GM12878 (cell line): ENCODE results near the gene ETFRF1.

Experiments used
- CBFB ChIP-seq: IDR thresholded peaks from 2 replicates; pipeline ENCODE4 v1.6.1; 2016; ENCODE audit warnings: antibody characterized with exemption, low read depth
- EP300 ChIP-seq, 2 experiments: fragments of 150-350 bp in 1 of 2; IDR thresholded peaks; 2 replicates each; pipeline ENCODE4 v1.6.1; 2011 to 2012; ENCODE audit warnings: low read depth in 2 of 2, low read length in 2 of 2, borderline replicate concordance in 1 of 2, improper control_type of control experiment in 1 of 2, inconsistent platforms in 1 of 2; ENCODE audit not compliant: control insufficient read depth in 1 of 2
- EZH2 ChIP-seq: IDR thresholded peaks from 2 replicates; pipeline ENCODE4 v1.6.1; 2012; ENCODE audit warnings: low read depth, mild to moderate bottlenecking, control low read depth, inconsistent platforms, low read length, borderline replicate concordance; ENCODE audit not compliant: control insufficient read depth
- FOXM1 ChIP-seq: IDR thresholded peaks from 2 replicates; pipeline ENCODE4 v1.6.1; 2012; ENCODE audit warnings: low read depth, mild to moderate bottlenecking, inconsistent platforms, low read length, moderate library complexity
- JUND ChIP-seq: IDR thresholded peaks from 2 replicates; pipeline ENCODE4 v1.6.1; 2012; ENCODE audit warnings: low read depth, mild to moderate bottlenecking, low read length, improper control_type of control experiment, moderate library complexity
- MAX ChIP-seq: IDR thresholded peaks from 2 replicates; pipeline ENCODE4 v1.6.1; 2012; ENCODE audit warnings: low read depth, low read length, improper control_type of control experiment
- MXI1 ChIP-seq: fragments of 150-350 bp; IDR thresholded peaks from 2 replicates; pipeline ENCODE4 v1.6.1; 2011; ENCODE audit warnings: low read depth, mild to moderate bottlenecking, inconsistent platforms, low read length, improper control_type of control experiment
- POLR2A ChIP-seq: IDR thresholded peaks from 2 replicates; pipeline ENCODE4 v1.6.1; 2011; ENCODE audit warnings: low read depth, mild to moderate bottlenecking, low read length
- TF ChIP-seq, protein P1 (sequence below), 3 experiments: IDR thresholded peaks in 2 of 3; conservative IDR thresholded peaks in 1 of 3; 2 replicates each; pipeline ENCODE4 v1.5.1; 2011; ENCODE audit warnings: low read depth in 3 of 3, low read length in 3 of 3, mild to moderate bottlenecking in 3 of 3, control low read depth in 2 of 3, moderate library complexity in 2 of 3, inconsistent platforms in 1 of 3, mixed read lengths in 1 of 3; ENCODE audit not compliant: control insufficient read depth in 2 of 3, insufficient read depth in 1 of 3; ENCODE audit errors: extremely low read depth in 1 of 3
- TF ChIP-seq, protein P2 (sequence below): IDR thresholded peaks from 2 replicates; pipeline ENCODE4 v1.6.1; 2012; ENCODE audit warnings: mild to moderate bottlenecking, low read depth, low read length

- no peak for TF ChIP-seq EP300 (IDR thresholded peaks at IDR 0.05; ENCODE audit: borderline replicate concordance in 1 of 2, control insufficient read depth in 1 of 2, low read depth in 2 of 2, low read length in 2 of 2)
- no peak for TF ChIP-seq JUND
- TF ChIP-seq, protein P1, sequence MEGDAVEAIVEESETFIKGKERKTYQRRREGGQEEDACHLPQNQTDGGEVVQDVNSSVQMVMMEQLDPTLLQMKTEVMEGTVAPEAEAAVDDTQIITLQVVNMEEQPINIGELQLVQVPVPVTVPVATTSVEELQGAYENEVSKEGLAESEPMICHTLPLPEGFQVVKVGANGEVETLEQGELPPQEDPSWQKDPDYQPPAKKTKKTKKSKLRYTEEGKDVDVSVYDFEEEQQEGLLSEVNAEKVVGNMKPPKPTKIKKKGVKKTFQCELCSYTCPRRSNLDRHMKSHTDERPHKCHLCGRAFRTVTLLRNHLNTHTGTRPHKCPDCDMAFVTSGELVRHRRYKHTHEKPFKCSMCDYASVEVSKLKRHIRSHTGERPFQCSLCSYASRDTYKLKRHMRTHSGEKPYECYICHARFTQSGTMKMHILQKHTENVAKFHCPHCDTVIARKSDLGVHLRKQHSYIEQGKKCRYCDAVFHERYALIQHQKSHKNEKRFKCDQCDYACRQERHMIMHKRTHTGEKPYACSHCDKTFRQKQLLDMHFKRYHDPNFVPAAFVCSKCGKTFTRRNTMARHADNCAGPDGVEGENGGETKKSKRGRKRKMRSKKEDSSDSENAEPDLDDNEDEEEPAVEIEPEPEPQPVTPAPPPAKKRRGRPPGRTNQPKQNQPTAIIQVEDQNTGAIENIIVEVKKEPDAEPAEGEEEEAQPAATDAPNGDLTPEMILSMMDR (IDR thresholded peaks at IDR 0.05 in 2 of 3, conservative IDR thresholded peaks at IDR 0.05 in 1 of 3; ENCODE audit: control insufficient read depth in 2 of 3, extremely low read depth in 1 of 3, insufficient read depth in 1 of 3, low read depth in 3 of 3, low read length in 3 of 3) = no peak
- TF ChIP-seq EZH2 = no peak
- no peak for TF ChIP-seq MAX
- TF ChIP-seq, protein P2, sequence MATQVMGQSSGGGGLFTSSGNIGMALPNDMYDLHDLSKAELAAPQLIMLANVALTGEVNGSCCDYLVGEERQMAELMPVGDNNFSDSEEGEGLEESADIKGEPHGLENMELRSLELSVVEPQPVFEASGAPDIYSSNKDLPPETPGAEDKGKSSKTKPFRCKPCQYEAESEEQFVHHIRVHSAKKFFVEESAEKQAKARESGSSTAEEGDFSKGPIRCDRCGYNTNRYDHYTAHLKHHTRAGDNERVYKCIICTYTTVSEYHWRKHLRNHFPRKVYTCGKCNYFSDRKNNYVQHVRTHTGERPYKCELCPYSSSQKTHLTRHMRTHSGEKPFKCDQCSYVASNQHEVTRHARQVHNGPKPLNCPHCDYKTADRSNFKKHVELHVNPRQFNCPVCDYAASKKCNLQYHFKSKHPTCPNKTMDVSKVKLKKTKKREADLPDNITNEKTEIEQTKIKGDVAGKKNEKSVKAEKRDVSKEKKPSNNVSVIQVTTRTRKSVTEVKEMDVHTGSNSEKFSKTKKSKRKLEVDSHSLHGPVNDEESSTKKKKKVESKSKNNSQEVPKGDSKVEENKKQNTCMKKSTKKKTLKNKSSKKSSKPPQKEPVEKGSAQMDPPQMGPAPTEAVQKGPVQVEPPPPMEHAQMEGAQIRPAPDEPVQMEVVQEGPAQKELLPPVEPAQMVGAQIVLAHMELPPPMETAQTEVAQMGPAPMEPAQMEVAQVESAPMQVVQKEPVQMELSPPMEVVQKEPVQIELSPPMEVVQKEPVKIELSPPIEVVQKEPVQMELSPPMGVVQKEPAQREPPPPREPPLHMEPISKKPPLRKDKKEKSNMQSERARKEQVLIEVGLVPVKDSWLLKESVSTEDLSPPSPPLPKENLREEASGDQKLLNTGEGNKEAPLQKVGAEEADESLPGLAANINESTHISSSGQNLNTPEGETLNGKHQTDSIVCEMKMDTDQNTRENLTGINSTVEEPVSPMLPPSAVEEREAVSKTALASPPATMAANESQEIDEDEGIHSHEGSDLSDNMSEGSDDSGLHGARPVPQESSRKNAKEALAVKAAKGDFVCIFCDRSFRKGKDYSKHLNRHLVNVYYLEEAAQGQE = no peak
- no peak for TF ChIP-seq POLR2A
- no peak for TF ChIP-seq MXI1
- no peak for TF ChIP-seq FOXM1
- TF ChIP-seq CBFB = no peak
Measured at GRCh38 chr12:25146686-25147085, 48.4 kb upstream of the ETFRF1 start.
